ENCODE measurements around the gene RANBP3. TPM values are rescaled to one million over a fixed set of nuclear protein-coding genes. Genes with fewer than 3 reads are reported as not detected.

Gene RANBP3
- total and polyA plus RNA-seq, 2 experiments from 2014 or later: 40.2 to 98.3 TPM

GRCh38 chr19:5870986-5871394, 107.0 kb downstream of the RANBP3 start:
- Mint-ChIP-seq H3K27ac (no peak overlapping the region), H3K27me3 (ENCODE audit: insufficient read depth, low read depth, poor library complexity) (peaks cover 6% of the 10 kb centered on the region), H3K4me1 (no peaks in the 10 kb centered on the region), H3K36me3 (ENCODE audit: low read depth) (no peaks in the 10 kb centered on the region; the same call in 2 of the 3 replicates), H3K9me3 (no peaks in the 10 kb centered on the region), H3K4me3 (no peak overlapping the region)
- ATAC-seq (no peak), DNase-seq (ENCODE audit: low spot score) (no peak)
- H3K4me3 ChIP-seq: no peak overlapping the region
- H3K9me2 ChIP-seq (ENCODE audit: insufficient read depth): no peaks in the 10 kb centered on the region
- no peaks in the 10 kb centered on the region for H3F3A ChIP-seq (replicated peaks; ENCODE audit: low read depth)
- no peak overlapping the region for H3K4me2 ChIP-seq
- no peaks in the 10 kb centered on the region for H3K36me3 ChIP-seq (ENCODE audit: insufficient read depth)
- no peak overlapping the region for H2AFZ ChIP-seq
- H4K20me1 ChIP-seq (replicated peaks; ENCODE audit: insufficient read depth): no peaks in the 10 kb centered on the region
- TF ChIP-seq ZNF462 (CRISPR knock-in tag; IDR thresholded peaks at IDR 0.05) (no peak), CTCF (conservative IDR thresholded peaks at IDR 0.05; ENCODE audit: low read depth in 2 of 2) (no peak), JUNB (IDR thresholded peaks at IDR 0.05; ENCODE audit: unreplicated experiment) (no peak), REST (IDR thresholded peaks at IDR 0.05; ENCODE audit: unreplicated experiment) (no peak), ETS1 (IDR thresholded peaks at IDR 0.05) (no peak), EZH2 (IDR thresholded peaks at IDR 0.05; ENCODE audit: low read depth, unreplicated experiment) (no peak), ZNF331 (CRISPR knock-in tag; IDR thresholded peaks at IDR 0.05; ENCODE audit: low read depth) (no peak), POLR2AphosphoS5 (IDR thresholded peaks at IDR 0.05; ENCODE audit: low read depth) (no peak), EZH2phosphoT487 (IDR thresholded peaks at IDR 0.05; ENCODE audit: unreplicated experiment) (no peak), CREB1 (CRISPR knock-in tag; IDR thresholded peaks at IDR 0.05; ENCODE audit: low read depth) (no peak), STAT1 (IDR thresholded peaks at IDR 0.05; ENCODE audit: unreplicated experiment) (no peak)
- no peaks in the 10 kb centered on the region for H3K4me1 ChIP-seq (ENCODE audit: insufficient read depth)
- no peaks in the 10 kb centered on the region for H3K79me2 ChIP-seq (replicated peaks; ENCODE audit: insufficient read depth)
- H3K27ac ChIP-seq (ENCODE audit: low read depth): no peak overlapping the region
- H3K27me3 ChIP-seq (ENCODE audit: insufficient read depth): no peaks in the 10 kb centered on the region
